GM21723 (cell line): ENCODE measurements around the gene KIAA0930.
A peak's percentile ranks its signal among the peaks of the same experiment; 100 is the strongest.
"Not testable (repeated sequence)": the region's sequence is repeated elsewhere in the genome, so short reads cannot be mapped to it uniquely, and the experiment has no call there.

Experiments used
- ATAC-seq: cut with Tn5 transposase; IDR thresholded peaks from one replicate; pipeline ENCODE4 v1.9.1; 2021; ENCODE audit warnings: mild to moderate bottlenecking, moderate library complexity; ENCODE audit not compliant: unreplicated experiment

The KIAA0930 gene

DNA sequence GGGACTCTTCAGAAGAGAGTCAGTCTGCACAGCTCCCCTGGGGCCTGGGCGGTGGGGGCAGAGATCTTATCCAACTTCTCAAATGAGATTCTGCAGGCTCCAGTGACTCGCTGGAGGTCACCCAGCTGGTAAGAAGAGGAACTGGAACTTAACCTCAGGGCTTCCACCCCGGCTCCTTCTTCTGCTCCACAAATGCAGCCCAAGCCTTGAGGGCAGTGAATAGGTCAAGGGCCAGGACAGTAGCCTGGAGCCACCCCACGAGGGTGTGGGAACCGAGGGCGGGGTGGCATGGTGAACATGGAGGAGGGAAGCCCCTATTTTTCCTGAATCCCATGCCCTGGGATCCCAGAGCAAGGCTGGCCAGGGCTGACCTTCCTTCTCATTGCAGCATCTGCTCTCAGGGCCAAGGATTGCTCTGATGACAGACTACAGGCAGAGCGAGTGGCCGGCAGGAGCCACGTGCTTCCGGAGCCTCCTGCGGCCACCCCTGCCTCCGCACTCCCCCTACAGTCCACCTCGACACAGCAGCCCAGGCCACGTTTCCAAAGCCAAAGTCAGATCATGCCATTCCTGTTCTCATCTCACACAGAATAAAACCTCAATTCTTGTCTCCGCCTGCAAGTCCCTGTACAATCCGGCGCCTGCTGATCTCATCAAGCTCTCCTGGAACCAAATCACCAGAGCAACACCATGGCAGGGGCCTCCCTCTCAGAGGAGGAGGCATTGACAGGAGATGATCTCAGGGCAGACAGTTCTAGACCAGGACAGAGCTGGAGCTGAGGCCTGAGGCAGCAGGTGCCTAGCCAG is 23.0 kb upstream of the KIAA0930 start:
- ATAC-seq: peak; percentile 69

- ATAC-seq: peak; percentile 27
These were observed 22.3 kb upstream of the KIAA0930 start for GRCh38 chr22:45262931-45263462.

GRCh38 chr22:45262195-45262930 is 21.7 kb upstream of the KIAA0930 start:
- no peak for ATAC-seq

DNA sequence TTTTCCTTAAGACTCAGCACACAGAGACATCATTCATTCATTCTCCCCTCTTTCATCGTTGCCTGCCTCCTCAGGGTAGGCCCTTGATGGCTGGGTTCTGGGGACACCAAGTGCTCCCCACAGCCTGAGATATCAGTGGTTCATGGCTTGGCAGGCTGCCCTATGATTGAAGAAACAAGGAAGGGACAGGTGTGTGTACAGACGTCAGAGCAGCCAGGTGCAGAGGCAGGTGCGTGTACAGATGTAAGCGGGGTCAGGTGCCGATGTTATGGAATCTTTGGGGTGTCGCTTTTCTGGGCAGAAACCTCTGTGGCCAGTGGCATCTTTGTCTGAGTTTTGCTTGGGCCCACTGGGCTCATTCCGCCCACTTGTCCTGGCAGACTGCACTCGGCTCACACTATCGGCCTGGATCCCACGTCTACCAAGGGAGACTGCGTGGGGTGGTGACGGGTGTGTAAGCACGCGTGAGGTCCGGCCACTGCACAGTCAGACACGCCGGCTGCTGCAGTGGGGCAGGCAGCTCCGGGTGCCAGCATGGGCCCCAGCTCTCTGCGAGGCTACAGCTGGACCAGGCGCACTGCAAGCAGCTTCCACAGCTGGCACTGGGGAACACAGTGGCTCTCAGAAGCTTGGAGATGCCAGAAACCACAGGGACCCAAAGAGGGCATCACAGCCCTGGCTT is 20.9 kb upstream of the KIAA0930 start:
- no peak for ATAC-seq

DNA sequence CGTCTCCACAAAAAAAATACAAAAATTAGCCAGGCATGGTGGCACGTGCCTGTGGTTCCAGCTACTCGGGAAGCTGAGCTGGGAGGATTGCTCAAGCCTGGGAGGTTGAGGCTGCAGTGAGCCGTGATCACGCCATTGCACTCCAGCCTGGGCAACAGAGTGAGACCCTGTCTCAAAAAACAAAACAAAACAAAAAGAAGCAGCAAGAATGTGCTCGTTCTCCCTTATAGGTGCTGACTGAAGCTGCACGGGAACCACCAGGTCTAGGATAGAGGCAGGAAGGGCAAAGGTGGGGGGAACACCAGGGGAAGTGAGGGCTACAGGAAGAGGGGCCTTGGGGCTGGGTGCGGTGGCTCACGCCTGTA is 19.7 kb upstream of the KIAA0930 start:
- not testable (repeated sequence) for ATAC-seq

- no peak for ATAC-seq
These were observed 19.2 kb upstream of the KIAA0930 start for GRCh38 chr22:45259754-45260394.

- ATAC-seq: not testable (repeated sequence)
These were observed 17.2 kb upstream of the KIAA0930 start for GRCh38 chr22:45257941-45258340.

- ATAC-seq: peak; percentile 68
These were observed 14.1 kb upstream of the KIAA0930 start for GRCh38 chr22:45254789-45255278.

DNA sequence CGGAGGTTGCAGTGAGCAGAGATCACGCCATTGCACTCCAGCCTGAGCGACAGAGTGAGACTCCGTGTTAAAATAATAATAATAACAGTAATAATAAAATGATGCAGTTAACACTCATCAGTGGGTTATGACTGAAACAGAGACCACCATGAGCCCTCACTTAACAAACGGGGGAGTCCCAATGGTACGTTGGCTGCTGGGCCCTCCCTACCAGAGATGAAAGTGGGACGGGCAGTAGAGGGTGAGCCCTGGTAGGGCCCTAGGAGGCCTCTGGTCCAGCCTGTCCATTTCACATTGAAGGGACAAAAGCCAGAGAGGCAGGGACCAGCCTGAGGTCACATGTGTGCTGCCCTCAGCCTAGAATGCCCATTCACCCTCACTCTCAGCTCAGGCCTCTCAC is 13.7 kb upstream of the KIAA0930 start:
- ATAC-seq: peak; percentile 4

DNA sequence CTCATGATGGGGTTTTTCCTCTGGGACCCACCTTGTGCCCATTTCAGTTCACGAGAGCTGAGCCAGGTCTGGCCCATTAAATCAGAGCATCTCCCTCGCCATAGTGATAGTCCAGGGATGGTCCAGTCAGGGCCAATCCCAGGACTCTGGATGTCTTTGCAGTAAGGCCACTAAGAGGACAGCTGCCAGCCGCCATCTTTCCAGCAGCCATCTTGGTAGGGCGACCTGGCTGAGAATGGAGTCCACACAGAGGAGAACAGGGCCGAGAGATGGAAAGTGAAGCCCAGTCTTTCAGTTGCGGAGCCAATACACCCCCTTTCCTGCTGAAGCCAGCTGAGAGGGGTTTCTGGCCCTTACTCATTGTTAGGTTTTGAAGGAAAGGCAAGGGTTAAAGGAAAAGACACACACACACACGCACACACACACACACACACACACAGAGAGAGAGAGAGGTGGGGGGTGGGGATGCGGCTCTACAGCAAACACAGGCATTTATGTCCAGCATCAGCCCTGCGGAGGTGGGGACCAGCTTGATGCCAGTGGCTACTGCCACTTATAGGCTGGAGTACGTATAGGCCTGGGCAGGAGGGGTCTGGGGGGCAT is 12.4 kb upstream of the KIAA0930 start:
- no peak for ATAC-seq

DNA sequence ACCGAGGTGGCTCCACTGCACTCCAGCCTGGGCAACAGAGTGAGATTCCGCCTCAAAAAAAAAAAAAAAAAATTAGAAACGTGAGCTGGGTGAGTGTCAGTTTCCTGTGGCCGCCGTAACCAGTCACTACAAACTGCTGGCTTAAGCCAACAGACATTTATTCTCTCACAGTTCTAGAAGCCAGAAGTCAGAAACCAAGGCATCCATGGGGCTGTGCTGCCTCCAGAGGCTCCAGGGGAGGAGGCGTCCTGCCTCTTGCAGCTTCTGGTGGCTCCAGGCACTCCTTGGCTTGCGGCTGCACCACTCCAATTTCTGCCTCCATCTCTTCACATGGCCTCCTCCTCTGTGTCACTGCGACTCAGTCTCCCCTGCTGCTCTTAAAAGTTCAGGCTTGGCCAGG is 11.1 kb upstream of the KIAA0930 start:
- no peak for ATAC-seq

GRCh38 chr22:45248832-45249561 is 8.3 kb upstream of the KIAA0930 start:
- peak; percentile 70 for ATAC-seq

GRCh38 chr22:45246060-45246985 is 5.6 kb upstream of the KIAA0930 start:
- ATAC-seq: no peak

GRCh38 chr22:45244916-45245315 is 4.2 kb upstream of the KIAA0930 start:
- ATAC-seq: no peak

DNA sequence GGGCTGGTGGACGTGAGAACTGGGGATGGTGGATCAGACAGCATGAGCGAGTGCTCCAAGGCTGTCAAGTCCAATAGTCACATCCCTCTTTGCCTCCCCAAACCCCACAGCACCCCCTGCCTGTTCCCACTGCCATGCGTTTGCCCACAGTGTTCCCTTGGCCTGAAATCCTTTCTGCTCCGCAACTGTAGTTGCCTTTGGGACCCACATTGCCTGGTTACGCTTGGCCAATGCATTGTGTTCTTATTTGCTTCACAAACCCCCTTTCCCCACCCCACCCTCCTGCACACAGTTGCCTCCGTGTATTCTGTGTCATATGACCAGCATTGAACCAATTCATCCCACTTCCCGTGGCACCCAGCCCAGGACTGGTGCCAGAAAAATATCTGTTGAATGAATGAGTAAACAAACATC is 2.1 kb upstream of the KIAA0930 start:
- ATAC-seq: no peak

DNA sequence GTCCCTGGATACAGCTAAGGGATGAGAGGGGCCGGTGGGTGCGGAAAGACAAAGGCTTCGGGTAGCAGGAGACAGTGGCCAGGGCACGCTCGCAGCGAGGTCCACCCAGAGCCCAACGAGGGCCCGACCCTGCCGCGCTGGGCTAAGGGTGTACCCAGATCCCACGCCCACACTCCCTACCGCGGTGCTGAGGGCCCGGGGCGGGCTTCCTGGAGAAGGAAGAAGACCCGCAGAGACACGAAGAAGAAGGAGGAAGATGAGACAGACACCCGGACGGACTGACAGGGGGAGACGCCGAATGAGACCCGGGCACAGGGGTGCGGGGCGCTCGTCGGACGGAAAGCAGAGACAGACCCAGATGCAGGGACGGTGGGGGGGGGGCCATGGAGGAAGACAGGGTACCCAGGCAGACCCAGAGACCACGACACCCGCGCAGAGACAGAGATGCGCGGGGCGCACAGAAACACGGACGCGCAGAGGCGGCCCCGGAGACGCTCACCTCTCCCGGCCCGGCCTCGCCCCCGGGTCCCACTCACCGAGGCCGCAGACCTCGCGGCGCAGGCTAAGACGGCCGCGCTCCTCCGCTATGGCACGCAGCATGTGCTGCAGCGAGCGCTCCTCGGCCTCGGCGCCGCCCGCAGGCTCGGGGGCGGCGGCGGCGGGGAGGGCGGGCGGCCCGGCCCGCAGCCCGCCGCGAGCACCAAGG is 437 bp downstream of the KIAA0930 start:
- ATAC-seq: no peak

DNA sequence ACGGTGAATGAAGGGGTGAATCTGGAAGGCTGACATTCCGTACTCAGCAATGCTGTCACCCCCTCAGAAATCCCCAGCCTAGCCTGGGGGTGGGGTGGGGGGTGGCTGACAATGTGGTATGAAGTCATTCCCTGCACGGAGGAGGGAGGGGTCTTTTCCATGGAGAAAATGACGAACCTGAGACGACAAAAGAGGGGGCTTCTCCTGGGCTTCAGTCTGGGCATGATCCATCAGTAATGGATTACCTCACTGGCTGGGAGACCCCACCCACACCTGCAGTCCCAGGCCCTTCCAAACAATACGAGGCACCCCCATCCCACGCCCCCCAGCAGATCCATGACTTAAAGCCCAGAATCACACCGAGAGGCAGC is 1.0 kb downstream of the KIAA0930 start:
- no peak for ATAC-seq
